GM18951 (cell line): ENCODE measurements around the gene DCLRE1B.

Experiments
- POLR2A ChIP-seq: IDR thresholded peaks from 4 replicates; pipeline ENCODE4 v1.6.1; 2011; ENCODE audit warnings: mild to moderate bottlenecking; ENCODE audit not compliant: insufficient read length, insufficient read depth; ENCODE audit errors: extremely low read depth
- in situ Hi-C: fragments of 300-500 bp; cut with MboI; formaldehyde crosslinking; loops from one replicate; pipeline ENCODE4 v1.12.0; 2022; ENCODE audit warnings: low sequenced_read_pairs, mixed read lengths, inconsistent platforms; ENCODE audit not compliant: unreplicated experiment

Gene DCLRE1B

DNA sequence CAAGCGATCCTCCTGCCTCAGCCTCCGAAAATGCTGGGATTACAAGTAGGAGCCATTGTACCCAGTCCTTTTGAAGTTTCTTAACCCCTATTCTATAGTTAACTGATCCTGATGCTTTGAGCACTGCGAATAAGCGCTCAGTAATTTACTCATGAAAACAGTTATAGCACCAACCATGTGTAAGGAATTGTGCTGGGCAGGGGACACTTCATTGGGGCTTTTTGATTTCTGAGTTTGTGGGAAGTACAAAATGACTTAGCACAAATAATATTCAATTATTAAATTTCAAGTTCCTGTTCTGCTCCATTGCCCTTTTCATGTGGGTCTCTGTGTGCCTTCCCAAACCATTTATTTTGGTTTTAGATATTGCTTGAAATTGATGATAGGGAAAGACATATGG is 17.8 kb downstream of the DCLRE1B start:
- no peak for TF ChIP-seq POLR2A
- in situ Hi-C loops = no loop called here

DNA sequence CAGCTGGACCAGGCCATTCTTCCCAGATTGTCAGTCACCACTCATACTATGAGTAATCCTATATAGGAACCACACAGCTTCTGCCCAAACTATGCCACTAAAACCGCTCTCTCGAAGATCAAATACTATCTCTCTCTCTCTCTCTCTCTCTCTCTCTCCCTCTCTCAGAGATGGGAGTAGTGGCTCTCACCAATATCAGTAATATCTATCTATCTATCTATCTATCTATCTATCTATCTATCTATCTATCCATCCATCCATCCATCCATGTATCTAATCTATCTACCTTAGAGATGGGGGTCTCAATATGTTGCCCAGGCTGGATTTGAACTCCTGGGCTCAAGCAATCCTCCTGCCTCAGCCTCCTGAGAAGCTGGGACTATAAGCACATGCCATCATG is 19.3 kb downstream of the DCLRE1B start:
- in situ Hi-C loops = no loop called here

DNA sequence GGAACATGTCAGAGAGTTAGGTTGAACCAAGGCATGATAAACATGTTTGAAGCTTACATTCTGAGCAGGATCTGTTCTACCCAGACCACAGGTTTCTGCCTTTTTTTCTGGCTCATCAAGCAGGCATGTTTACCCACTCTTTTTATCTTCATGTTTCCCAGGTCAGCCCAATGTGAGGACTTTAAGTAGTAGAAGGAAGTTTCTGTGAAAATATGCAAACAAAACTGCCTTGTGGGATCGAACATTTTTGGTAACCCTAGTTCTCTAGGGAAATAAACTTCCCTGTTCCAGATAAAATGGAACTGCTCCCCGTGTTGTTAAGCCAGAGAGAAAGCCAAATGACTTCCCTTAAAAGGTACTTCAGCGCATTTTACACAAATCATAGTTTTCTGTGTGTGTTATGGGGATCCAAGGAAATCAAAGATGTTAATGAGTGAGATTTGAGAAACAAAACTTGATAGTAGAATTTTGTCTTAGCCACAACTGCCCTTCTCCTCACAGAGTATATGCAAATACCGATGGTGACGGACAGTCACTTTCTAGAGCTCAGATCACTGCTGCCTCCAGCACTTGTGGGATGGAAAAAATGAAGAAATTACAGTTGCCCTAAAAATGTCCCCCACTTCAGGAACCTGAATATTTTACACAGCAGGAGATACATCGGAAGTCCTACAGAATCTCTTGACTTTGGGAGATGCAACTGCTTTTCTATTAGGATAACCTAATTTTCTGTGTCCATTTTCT is 23.2 kb downstream of the DCLRE1B start:
- in situ Hi-C loops = no loop called here
- TF ChIP-seq POLR2A = no peak

More for the DNA sequence above, 19.3 kb downstream of the DCLRE1B start:
- no peak for TF ChIP-seq POLR2A

DNA sequence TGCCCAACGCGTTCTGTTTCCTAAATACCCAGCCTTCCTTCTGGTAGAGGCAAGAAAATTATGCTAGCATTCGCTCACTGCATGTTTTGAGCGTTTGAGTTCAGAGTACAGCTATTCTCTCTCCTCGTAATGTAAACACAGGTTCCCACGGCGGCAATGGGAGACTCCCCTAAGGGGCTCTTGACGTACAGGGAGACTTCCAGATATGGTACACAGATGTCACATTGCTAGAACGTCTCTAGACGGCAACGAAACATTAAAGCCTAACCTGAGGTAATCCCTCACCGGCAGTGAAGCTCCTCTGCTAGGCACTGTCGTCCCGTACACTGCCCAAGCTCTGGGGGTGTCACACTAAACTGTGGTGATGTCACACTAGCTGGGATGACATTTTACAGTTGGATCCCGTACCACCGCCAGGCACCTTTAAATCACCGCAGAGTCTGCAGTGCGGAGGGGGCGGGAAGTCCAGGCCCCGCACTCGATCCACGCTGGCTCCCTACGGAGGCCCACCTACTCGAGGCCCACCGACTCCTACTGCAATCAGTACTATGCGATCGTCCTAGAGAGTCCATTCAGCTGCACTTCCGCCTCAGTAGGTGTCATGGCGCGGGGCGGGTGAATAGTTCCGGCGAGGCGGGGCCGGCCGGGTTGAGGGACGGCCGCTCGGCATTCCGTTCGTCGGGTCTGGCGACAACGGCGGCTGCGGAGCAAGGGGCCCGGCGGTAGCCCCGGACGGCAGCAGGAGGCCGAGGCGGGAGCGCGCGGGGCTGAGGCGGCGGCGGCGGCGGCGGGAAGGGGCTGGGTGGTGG is 24.0 kb downstream of the DCLRE1B start, which contains the start of gene HIPK1:
Gene HIPK1 (plus strand): TSS at position 384 of the 809 bp plus-strand sequence.
- in situ Hi-C loops = no loop called here
- TF ChIP-seq POLR2A = peak; percentile 84

DNA sequence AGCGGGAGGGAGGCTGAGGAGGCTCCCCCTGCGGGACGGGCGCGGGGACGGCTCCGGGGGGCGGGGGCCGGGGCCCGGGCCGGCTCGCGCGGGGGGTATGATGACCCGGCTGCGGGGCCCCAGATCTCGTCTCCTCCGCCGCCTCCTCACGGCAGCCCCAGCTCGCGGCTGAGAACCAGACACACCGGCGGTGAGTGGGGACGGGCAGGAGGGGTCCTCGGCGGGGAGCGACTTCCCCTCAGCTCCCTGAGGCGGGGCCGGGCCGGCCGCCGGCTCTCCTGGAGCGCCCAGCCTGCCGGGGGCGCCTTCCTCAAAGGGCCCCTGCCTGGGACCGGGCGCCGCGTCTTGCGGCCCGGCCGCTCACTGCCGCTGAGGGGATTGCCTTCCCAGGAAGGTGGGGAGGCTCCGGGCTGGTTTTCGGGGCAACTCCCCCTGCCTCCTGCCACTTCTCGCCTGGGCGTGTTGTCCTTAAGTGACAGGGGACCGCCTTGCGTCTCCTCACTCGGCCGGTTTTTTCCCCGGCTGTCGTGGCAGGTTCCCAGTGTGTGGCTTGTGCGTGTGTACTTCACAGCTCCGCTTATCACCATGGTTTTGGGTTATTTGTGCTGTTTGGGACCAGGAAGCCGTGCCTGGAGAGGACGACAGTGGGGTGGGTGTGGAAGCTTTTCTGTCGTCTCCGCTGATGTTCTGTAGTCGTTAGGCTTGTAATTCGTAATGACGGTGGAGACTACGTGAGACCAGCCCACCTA is 24.8 kb downstream of the DCLRE1B start:
- TF ChIP-seq POLR2A = no peak
- in situ Hi-C loops = no loop called here

DNA sequence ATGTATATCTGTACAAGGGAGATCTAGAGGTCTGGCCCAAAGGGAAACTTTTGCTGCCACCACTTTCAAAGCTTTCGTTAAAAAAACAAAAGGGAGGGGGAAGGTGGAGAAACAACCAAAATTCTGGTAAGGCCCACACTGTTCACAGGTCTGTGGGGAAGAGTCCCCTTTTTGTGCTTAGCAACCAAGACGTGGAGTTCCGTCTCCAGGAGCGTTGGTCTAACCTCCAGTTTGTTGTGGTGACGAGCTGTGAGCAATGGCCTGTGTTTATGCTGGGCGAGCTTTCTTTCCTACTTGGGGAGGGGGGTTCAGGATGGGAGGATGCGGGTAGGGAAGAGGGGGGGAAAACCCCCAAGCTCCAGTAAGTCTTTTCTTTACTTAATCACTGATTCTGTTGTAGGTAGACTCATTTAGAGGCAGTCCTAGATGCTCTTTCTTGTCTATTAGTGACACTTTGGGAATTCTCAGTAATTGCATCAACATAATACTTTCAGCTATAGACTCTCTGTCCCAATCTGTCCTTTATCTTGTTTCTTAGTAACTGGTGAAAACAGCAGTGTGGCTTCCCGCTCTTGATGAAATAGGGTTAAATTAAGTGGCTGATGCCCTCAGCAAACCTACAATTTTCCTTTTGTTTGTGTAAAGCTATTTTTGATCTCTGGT is 25.5 kb downstream of the DCLRE1B start:
- no peak for TF ChIP-seq POLR2A
- in situ Hi-C loops = no loop called here

DNA sequence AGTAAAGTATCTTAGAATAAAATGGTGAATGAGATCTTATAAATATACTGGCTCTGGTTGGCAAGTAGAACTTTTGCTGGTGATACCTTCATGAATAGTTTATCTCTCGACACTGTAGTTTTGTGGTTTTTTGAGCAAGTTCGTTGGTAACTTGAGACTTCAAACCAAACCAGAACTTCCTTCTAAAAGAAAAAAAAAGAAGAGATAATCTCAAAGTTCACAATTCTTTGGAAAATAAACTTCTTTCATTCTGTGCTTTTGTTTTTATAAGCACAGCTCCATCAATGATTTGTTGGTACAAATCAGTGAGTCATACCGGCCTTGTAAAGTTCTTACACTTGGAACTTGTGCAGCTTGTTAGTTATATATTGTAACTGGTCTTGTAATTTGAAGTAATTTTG is 26.3 kb downstream of the DCLRE1B start:
- in situ Hi-C loops = no loop called here
- no peak for TF ChIP-seq POLR2A

DNA sequence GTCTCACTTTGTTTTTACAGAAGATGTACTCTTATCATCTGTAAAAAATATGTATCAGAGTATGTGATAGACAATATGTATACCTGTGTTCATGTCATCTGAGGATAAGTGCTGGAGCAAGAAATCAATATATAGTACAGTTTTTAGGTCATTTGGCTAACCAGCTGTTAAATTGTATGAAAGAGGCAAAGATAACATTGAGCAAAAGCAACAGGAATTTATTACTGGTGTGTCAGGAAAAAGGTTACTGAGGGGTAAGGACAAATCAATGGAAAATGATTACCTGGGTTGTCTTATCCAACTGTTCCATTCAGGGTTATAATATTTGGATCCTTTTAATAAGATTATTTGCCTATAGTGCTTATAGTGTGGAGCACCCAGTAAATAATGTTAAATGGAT is 28.9 kb downstream of the DCLRE1B start:
- in situ Hi-C loops = no loop called here
- TF ChIP-seq POLR2A = no peak

DNA sequence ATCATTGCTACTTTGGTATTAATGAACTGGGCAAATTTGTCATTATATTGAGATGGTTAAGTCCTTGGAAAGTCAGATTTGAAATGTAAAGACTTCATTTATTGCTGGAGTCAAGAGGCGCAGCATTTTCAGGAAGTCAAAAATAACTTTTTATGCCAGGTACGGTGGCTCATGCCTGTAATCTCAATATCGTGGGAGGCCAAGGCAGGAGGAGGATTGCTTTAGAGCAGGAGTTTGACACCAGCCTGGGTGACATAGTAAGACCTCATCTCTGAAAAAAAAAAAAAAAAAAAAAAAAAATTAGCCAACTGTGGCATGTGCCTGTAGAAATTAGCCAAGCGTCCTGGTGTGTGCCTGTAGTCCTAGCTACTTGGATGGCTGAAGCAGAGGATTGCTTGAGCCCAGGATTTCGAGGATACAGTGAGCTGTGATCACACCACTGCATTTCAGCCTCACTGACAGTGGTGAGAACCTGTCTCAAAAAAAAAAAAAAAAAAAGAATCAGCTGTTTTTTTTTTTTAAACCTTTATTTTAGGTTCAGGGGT is 29.5 kb downstream of the DCLRE1B start:
- no peak for TF ChIP-seq POLR2A
- in situ Hi-C loops = no loop called here

DNA sequence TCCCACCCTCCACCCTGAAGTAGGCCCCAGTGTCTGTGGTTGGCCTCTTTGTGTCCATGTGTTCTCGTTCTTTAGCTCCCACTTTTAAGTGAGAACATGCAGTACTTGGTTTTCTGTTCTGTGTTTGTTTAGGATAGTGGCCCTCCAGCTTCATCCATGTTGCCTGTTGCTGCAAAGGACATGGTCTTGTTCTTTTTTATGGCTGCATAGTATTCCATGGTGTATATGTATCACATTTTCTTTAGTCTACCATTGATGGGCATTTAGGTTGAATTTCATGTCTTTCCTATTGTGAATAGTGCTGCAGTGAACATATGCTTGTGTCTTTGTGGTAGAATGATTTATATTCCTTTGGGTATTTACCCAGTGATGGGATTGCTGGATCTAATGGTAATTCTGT is 30.1 kb downstream of the DCLRE1B start:
- in situ Hi-C loops = no loop called here
- no peak for TF ChIP-seq POLR2A

DNA sequence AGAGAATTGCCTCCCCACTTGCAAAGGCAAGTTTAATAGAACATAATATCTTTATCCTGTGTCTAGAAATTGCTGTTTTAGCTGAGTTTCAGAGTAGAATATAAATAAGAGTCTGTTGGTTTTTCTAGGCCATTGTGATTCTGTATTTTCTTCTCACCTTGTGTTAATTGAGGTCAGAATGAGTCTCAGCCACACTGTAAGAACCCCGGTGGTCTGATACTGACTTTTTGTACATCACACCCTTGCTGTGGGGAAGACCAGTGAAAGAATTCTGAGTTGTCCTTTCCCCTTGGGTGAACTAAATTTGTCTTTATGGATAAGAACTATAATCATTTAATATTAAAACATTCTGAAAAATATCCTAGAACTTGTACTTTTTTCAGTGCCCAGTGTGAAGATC is 30.8 kb downstream of the DCLRE1B start:
- in situ Hi-C loops = no loop called here

DNA sequence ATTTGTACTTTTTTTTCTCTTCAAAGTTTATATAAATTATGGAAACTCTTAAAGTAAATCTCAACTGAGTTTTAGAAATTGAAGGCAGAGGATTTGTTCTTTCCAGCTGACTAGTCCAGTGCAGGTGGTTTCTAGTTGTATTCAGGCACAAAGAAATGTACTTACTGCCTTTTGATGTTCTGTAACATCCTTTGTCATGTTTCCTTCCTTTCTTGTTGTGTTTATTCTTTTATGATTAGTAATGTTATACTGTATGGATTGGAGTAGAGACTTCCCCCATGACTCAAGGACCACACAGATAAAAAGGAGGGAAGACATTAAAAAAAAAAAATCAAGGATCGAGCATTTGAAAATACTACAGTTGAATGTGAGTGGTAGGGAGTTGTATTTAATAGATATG is 32.0 kb downstream of the DCLRE1B start:
- no peak for TF ChIP-seq POLR2A
- in situ Hi-C loops = no loop called here

More for the DNA sequence above, 30.8 kb downstream of the DCLRE1B start:
- no peak for TF ChIP-seq POLR2A
